CD14-positive monocyte (primary cell): Measurements from ENCODE around the gene FGF14. TPM values are rescaled to one million over a fixed set of nuclear protein-coding genes. Genes with fewer than 3 reads are reported as not detected.

Experiments used
- DNase-seq, 3 donors: peaks; one replicate each; pipeline ENCODE4 v3.0.0-alpha.2; 2011 to 2022
- H2AFZ ChIP-seq: 2 replicates; pipeline ENCODE4 v1.6.0; 2012; ENCODE audit warnings: mild to moderate bottlenecking, low read depth, low read length, inconsistent platforms; ENCODE audit not compliant: insufficient read depth, poor library complexity, severe bottlenecking
- H3K27ac ChIP-seq, 2 donors: 1 replicate in 1 of 2; 2 replicates in 1 of 2; pipeline ENCODE4 v1.5.1; 2012 to 2013; ENCODE audit warnings: low read length in 2 of 2, control low read depth in 1 of 2, inconsistent platforms in 1 of 2, low read depth in 1 of 2, mild to moderate bottlenecking in 1 of 2
- H3K27me3 ChIP-seq, 2 donors: one replicate each; pipeline versions ENCODE4 v1.6.0 to v1.6.1; 2011 to 2013; ENCODE audit warnings: low read length in 2 of 2; ENCODE audit not compliant: control insufficient read depth in 2 of 2, insufficient read depth in 2 of 2
- H3K36me3 ChIP-seq, 2 donors: replicated peaks in 1 of 2; 1 replicate in 1 of 2; 2 replicates in 1 of 2; pipeline versions ENCODE4 v1.5.1 to v1.6.1; 2012 to 2013; ENCODE audit warnings: low read length in 2 of 2, control low read depth in 1 of 2, inconsistent platforms in 1 of 2, mild to moderate bottlenecking in 1 of 2; ENCODE audit not compliant: insufficient read depth in 2 of 2, control insufficient read depth in 1 of 2
- H3K4me1 ChIP-seq, 2 donors: 1 replicate in 1 of 2; 2 replicates in 1 of 2; pipeline versions ENCODE4 v1.5.1 to v1.6.1; 2012 to 2013; ENCODE audit warnings: low read length in 2 of 2, control low read depth in 1 of 2, inconsistent platforms in 1 of 2, mild to moderate bottlenecking in 1 of 2, moderate library complexity in 1 of 2; ENCODE audit not compliant: insufficient read depth in 2 of 2, control insufficient read depth in 1 of 2
- H3K4me2 ChIP-seq: replicated peaks from 2 replicates; pipeline ENCODE3; 2012; ENCODE audit warnings: low read length, moderate library complexity, mild to moderate bottlenecking; ENCODE audit not compliant: poor library complexity, severe bottlenecking; ENCODE audit errors: extremely low read depth
- H3K4me3 ChIP-seq, 3 experiments: fragments of 200-600 bp in 1 of 3; sonication (generic) in 1 of 3; replicated peaks in 1 of 3; 1 replicate in 2 of 3; 2 replicates in 1 of 3; pipeline ENCODE4 v1.5.1; 2011 to 2013; ENCODE audit warnings: low read length in 3 of 3, mild to moderate bottlenecking in 3 of 3, control low read depth in 2 of 3, low read depth in 2 of 3, inconsistent platforms in 1 of 3, moderate library complexity in 1 of 3
- H3K79me2 ChIP-seq: 2 replicates; pipeline ENCODE4 v1.6.0; 2012; ENCODE audit warnings: mild to moderate bottlenecking, control low read depth, inconsistent platforms, low read length, moderate library complexity; ENCODE audit not compliant: insufficient read depth
- H3K9ac ChIP-seq: 2 replicates; pipeline ENCODE4 v1.6.0; 2017; ENCODE audit warnings: low read length, mild to moderate bottlenecking; ENCODE audit not compliant: insufficient read depth, poor library complexity, severe bottlenecking
- H3K9me3 ChIP-seq, 2 donors: replicated peaks in 1 of 2; 1 replicate in 1 of 2; 2 replicates in 1 of 2; pipeline versions ENCODE4 v1.5.1 to v1.6.1; 2012 to 2013; ENCODE audit warnings: low read length in 2 of 2, control low read depth in 1 of 2; ENCODE audit not compliant: control insufficient read depth in 1 of 2, insufficient read depth in 1 of 2
- H4K20me1 ChIP-seq: 2 replicates; pipeline ENCODE4 v1.6.0; 2012; ENCODE audit warnings: mild to moderate bottlenecking, low read length, control low read depth, moderate library complexity; ENCODE audit not compliant: insufficient read depth
- H3K27ac Mint-ChIP-seq, 7 donors: one replicate each; pipeline ENCODE4 v1.8.0; 2020; ENCODE audit warnings: mild to moderate bottlenecking in 7 of 7, mixed read lengths in 7 of 7, moderate library complexity in 6 of 7, inconsistent platforms in 2 of 7
- H3K27me3 Mint-ChIP-seq, 3 donors: one replicate each; pipeline ENCODE4 v1.8.0; 2021 to 2022; ENCODE audit warnings: low read depth in 3 of 3, mild to moderate bottlenecking in 3 of 3, mixed read lengths in 3 of 3, moderate library complexity in 3 of 3, inconsistent platforms in 1 of 3
- H3K36me3 Mint-ChIP-seq, 2 donors: one replicate each; pipeline ENCODE4 v1.8.0; 2020; ENCODE audit warnings: mixed read lengths in 2 of 2, inconsistent platforms in 1 of 2, mild to moderate bottlenecking in 1 of 2
- H3K4me1 Mint-ChIP-seq: one replicate; pipeline ENCODE4 v1.8.0; 2020; ENCODE audit warnings: mild to moderate bottlenecking, mixed read lengths
- H3K4me3 Mint-ChIP-seq, 2 donors: one replicate each; pipeline ENCODE4 v1.8.0; 2020; ENCODE audit warnings: mild to moderate bottlenecking in 2 of 2, mixed read lengths in 2 of 2, moderate library complexity in 1 of 2
- H3K9me3 Mint-ChIP-seq, 7 donors: one replicate each; pipeline ENCODE4 v1.8.0; 2020 to 2022; ENCODE audit warnings: mixed read lengths in 7 of 7, mild to moderate bottlenecking in 6 of 7, moderate library complexity in 6 of 7, inconsistent platforms in 2 of 7
- whole genome bisulfite sequencing: methylation state at CpG from one replicate; pipeline ENCODE4 v1.1.5; 2013; ENCODE audit warnings: missing lambda C conversion rate; ENCODE audit not compliant: insufficient coverage; 5-methylcytosine and 5-hydroxymethylcytosine counted together
- intact Hi-C, 2 donors: fragments of 100-400 bp; cut with micrococcal nuclease; formaldehyde crosslinking; loops; one replicate each; pipeline versions ENCODE4 v1.15.0 to v1.15.1; 2023
- polyA plus RNA-seq, 3 donors: library from polyadenylated mRNA; depleted of rRNA in 1 of 3; unstranded in 2 of 3; stranded (reverse) in 1 of 3; fragments of 300-500 nt in 2 of 3; fragments of >200 nt in 1 of 3; fragmentation: Illumina TruSeq in 2 of 3; gene quantifications; 1 replicate in 2 of 3; 2 replicates in 1 of 3; pipeline ENCODE4 v1.2.3, GENCODE V29; 2012 to 2021
- TF ChIP-seq, protein P1 (sequence below): fragments of 200-600 bp; IDR thresholded peaks from one replicate; pipeline ENCODE4 v1.8.0; 2022; ENCODE audit warnings: antibody characterized with exemption, mild to moderate bottlenecking

The FGF14 gene
- polyA plus RNA-seq, 3 donors: not detected

DNA sequence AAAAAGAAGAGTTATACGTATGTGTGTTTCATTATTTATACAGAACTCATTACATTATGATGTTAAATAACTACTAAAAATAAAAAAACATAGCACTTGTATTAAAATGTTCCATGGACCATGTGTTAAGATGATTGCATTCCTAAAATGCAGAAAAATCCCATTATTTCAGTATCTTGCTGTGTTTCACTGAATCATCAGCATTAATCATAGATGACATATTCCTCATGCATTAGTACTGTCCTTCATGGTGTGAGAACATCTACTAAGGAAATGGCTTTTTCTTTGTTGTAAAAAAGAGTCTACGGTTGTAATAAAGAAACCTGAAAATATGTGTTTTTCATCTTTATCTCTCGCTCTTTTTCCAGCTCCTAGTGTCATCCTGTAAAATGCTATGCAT is 416.5 kb downstream of the FGF14 start:
- Mint-ChIP-seq H3K4me1 (no peaks in the 10 kb centered on the region), H3K27me3 (no peaks in the 10 kb centered on the region), H3K36me3 (no peaks in the 10 kb centered on the region), H3K27ac (no peak overlapping the region), H3K4me3 (no peak overlapping the region), H3K9me3 (peaks cover 0 to 3% (median 1%) of the 10 kb centered on the region in 7 donors)
- H3K36me3 ChIP-seq: no peaks in the 10 kb centered on the region
- no peaks in the 10 kb centered on the region for H3K27me3 ChIP-seq
- no peaks in the 10 kb centered on the region for H3K4me1 ChIP-seq
- H3K27ac ChIP-seq: no peak overlapping the region
- no peaks in the 10 kb centered on the region for H3K9me3 ChIP-seq
- no peaks in the 10 kb centered on the region for H3K79me2 ChIP-seq
- intact Hi-C loops: no loop called here
- no peaks in the 10 kb centered on the region for H4K20me1 ChIP-seq
- H3K4me3 ChIP-seq: no peak overlapping the region
- WGBS: no CpG with 5 or more reads among the region's 3 CpGs
- no peak overlapping the region for H3K9ac ChIP-seq
- TF ChIP-seq, protein P1, sequence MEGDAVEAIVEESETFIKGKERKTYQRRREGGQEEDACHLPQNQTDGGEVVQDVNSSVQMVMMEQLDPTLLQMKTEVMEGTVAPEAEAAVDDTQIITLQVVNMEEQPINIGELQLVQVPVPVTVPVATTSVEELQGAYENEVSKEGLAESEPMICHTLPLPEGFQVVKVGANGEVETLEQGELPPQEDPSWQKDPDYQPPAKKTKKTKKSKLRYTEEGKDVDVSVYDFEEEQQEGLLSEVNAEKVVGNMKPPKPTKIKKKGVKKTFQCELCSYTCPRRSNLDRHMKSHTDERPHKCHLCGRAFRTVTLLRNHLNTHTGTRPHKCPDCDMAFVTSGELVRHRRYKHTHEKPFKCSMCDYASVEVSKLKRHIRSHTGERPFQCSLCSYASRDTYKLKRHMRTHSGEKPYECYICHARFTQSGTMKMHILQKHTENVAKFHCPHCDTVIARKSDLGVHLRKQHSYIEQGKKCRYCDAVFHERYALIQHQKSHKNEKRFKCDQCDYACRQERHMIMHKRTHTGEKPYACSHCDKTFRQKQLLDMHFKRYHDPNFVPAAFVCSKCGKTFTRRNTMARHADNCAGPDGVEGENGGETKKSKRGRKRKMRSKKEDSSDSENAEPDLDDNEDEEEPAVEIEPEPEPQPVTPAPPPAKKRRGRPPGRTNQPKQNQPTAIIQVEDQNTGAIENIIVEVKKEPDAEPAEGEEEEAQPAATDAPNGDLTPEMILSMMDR: no peak
- no peak overlapping the region for H2AFZ ChIP-seq
- DNase-seq: no peak
- H3K4me2 ChIP-seq: no peak overlapping the region

DNA sequence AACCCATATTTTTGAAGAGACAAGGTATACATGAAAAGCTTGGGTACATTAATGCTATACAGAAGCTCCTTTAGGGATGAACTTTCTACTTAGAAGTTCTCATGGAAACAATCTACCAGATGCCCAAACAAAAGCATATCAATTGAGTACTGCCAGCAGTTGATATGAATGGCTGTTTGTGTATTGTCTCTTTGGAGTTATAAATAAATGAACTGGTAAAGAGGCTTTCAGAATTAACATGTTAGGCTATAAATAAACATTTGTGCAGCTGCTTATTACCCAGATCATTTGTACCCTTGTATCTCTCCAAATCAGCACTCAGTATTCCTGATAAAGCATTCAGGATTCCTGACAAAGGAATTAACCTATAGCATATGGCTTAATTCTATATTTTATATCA is 418.9 kb downstream of the FGF14 start:
- H3K9ac ChIP-seq: no peak overlapping the region
- H3K27ac ChIP-seq: no peak overlapping the region
- H3K36me3 ChIP-seq: no peaks in the 10 kb centered on the region
- H3K4me1 ChIP-seq: no peaks in the 10 kb centered on the region
- no peaks in the 10 kb centered on the region for H4K20me1 ChIP-seq
- H3K4me3 ChIP-seq: no peak overlapping the region
- Mint-ChIP-seq H3K27me3 (no peaks in the 10 kb centered on the region), H3K36me3 (no peaks in the 10 kb centered on the region), H3K4me1 (no peaks in the 10 kb centered on the region), H3K27ac (no peak overlapping the region), H3K9me3 (peaks cover 0 to 2% (median 0%) of the 10 kb centered on the region in 7 donors), H3K4me3 (no peak overlapping the region)
- H3K9me3 ChIP-seq: no peaks in the 10 kb centered on the region
- no peak overlapping the region for H2AFZ ChIP-seq
- no peak for DNase-seq
- H3K79me2 ChIP-seq: no peaks in the 10 kb centered on the region
- H3K27me3 ChIP-seq: no peaks in the 10 kb centered on the region
- intact Hi-C loops: no loop called here
- H3K4me2 ChIP-seq: no peak overlapping the region
- TF ChIP-seq, protein P1: no peak
